DND-41 (cell line): ENCODE results near the gene EPAS1.
A peak's percentile ranks its signal among the peaks of the same experiment; 100 is the strongest.

Experiments
- ATAC-seq: fragments of 200-7000 bp; cut with Tn5 transposase; 3 replicates; pipeline ENCODE4 v1.9.1; 2021; ENCODE audit warnings: low read depth; ENCODE audit not compliant: insufficient read depth
- DNase-seq: peaks from one replicate; pipeline ENCODE4 v3.0.0-alpha.2; 2020
- H2AFZ ChIP-seq: 2 replicates; pipeline ENCODE4 v1.6.0; 2012; ENCODE audit warnings: low read depth, low read length
- H3K27ac ChIP-seq: 2 replicates; pipeline ENCODE4 v1.5.1; 2012; ENCODE audit warnings: low read length, inconsistent platforms
- H3K27me3 ChIP-seq: fragments of 200-600 bp; sonication (generic); 2 replicates; pipeline ENCODE4 v1.6.0; 2012; ENCODE audit warnings: low read length, mild to moderate bottlenecking, inconsistent platforms; ENCODE audit not compliant: insufficient read depth, poor library complexity
- H3K36me3 ChIP-seq: 2 replicates; pipeline ENCODE4 v1.5.1; 2012; ENCODE audit warnings: low read length, inconsistent platforms; ENCODE audit not compliant: insufficient read depth
- H3K4me1 ChIP-seq: 2 replicates; pipeline ENCODE4 v1.5.1; 2012; ENCODE audit warnings: mild to moderate bottlenecking, low read length; ENCODE audit not compliant: insufficient read depth
- H3K4me2 ChIP-seq: 2 replicates; pipeline ENCODE4 v1.6.0; 2012; ENCODE audit warnings: mild to moderate bottlenecking, moderate library complexity, low read length, inconsistent platforms; ENCODE audit not compliant: insufficient read depth
- H3K4me3 ChIP-seq, 2 experiments: fragments of 200-600 bp in 1 of 2; shearing (Covaris generic) in 1 of 2; 2 replicates each; pipeline ENCODE4 v1.5.1; 2012 to 2016; ENCODE audit warnings: inconsistent platforms in 2 of 2, low read length in 2 of 2, mild to moderate bottlenecking in 2 of 2, low read depth in 1 of 2, moderate library complexity in 1 of 2
- H3K79me2 ChIP-seq: 2 replicates; pipeline ENCODE4 v1.6.0; 2012; ENCODE audit warnings: low read length, inconsistent platforms; ENCODE audit not compliant: insufficient read depth
- H3K9ac ChIP-seq: 2 replicates; pipeline ENCODE4 v1.6.0; 2012; ENCODE audit warnings: low read depth, mild to moderate bottlenecking, inconsistent platforms, low read length, moderate library complexity
- H3K9me3 ChIP-seq: 2 replicates; pipeline ENCODE4 v1.5.1; 2012; ENCODE audit warnings: low read length, moderate library complexity, mild to moderate bottlenecking, inconsistent platforms; ENCODE audit not compliant: insufficient read depth, severe bottlenecking
- H4K20me1 ChIP-seq: 2 replicates; pipeline ENCODE4 v1.6.0; 2012; ENCODE audit warnings: low read length; ENCODE audit not compliant: insufficient read depth
- CTCF ChIP-seq: IDR thresholded peaks from 2 replicates; pipeline ENCODE4 v1.5.1; 2012; ENCODE audit warnings: borderline replicate concordance, low read length, moderate library complexity, mild to moderate bottlenecking; ENCODE audit not compliant: poor library complexity, severe bottlenecking; ENCODE audit errors: extremely low read depth
- EZH2 ChIP-seq: IDR thresholded peaks from 3 replicates; pipeline ENCODE4 v1.6.1; 2012; ENCODE audit warnings: borderline replicate concordance, low read depth, mild to moderate bottlenecking, moderate library complexity, low read length, inconsistent platforms; ENCODE audit not compliant: severe bottlenecking

The EPAS1 gene

GRCh38 chr2:46296840-46297545 lies at the start of gene EPAS1:
EPAS1 (plus strand) TSS chr2:46297407; CDS start chr2:46297912, 505 bp downstream.
- Histone ChIP-seq H3K79me2 (no peaks in the 10 kb centered on the region), H3K27ac (no peak within 1 kb of the TSS; the same call in 1 of the 2 replicates), H3K9ac (peak within 1 kb of the TSS; percentile 58), H3K4me3 (peak within 1 kb of the TSS; percentile 30 to 60; a peak in 3 of 4 replicates), H4K20me1 (no peaks in the 10 kb centered on the region), H3K4me1 (peaks cover 19% of the 10 kb centered on the region), H3K27me3 (no peaks in the 10 kb centered on the region), H3K36me3 (no peaks in the 10 kb centered on the region), H2AFZ (peak within 1 kb of the TSS; percentile 86), H3K9me3 (no peaks in the 10 kb centered on the region), H3K4me2 (peak within 1 kb of the TSS; percentile 70)
- no peak for TF ChIP-seq EZH2
- no peak for TF ChIP-seq CTCF
- peak; percentile 97 for ATAC-seq
- peak; percentile 89 for DNase-seq

GRCh38 chr2:46248171-46248570 lies 49.0 kb upstream of the EPAS1 start:
- no peak for DNase-seq
- H3K4me1 ChIP-seq = no peaks in the 10 kb centered on the region

GRCh38 chr2:46249654-46250053 lies 47.6 kb upstream of the EPAS1 start:
- Histone ChIP-seq H3K9ac (no peak overlapping the region), H3K36me3 (no peaks in the 10 kb centered on the region), H3K27me3 (no peaks in the 10 kb centered on the region), H2AFZ (no peak overlapping the region), H3K9me3 (no peaks in the 10 kb centered on the region), H3K79me2 (no peaks in the 10 kb centered on the region), H4K20me1 (no peaks in the 10 kb centered on the region), H3K4me1 (no peaks in the 10 kb centered on the region), H3K4me2 (no peak overlapping the region), H3K27ac (no peak overlapping the region), H3K4me3 (no peak overlapping the region)
- ATAC-seq = no peak
- TF ChIP-seq CTCF (no peak), EZH2 (no peak)
- no peak for DNase-seq

More at GRCh38 chr2:46248171-46248570, 49.0 kb upstream of the EPAS1 start:
- no peaks in the 10 kb centered on the region for H3K9me3 ChIP-seq
- H3K4me2 ChIP-seq = no peak overlapping the region
- no peaks in the 10 kb centered on the region for H4K20me1 ChIP-seq
- no peaks in the 10 kb centered on the region for H3K27me3 ChIP-seq
- no peak for ATAC-seq
- no peak for TF ChIP-seq EZH2
- no peak for TF ChIP-seq CTCF
- H2AFZ ChIP-seq = no peak overlapping the region
- no peak overlapping the region for H3K9ac ChIP-seq
- H3K79me2 ChIP-seq = no peaks in the 10 kb centered on the region
- no peak overlapping the region for H3K4me3 ChIP-seq
- no peak overlapping the region for H3K27ac ChIP-seq
- H3K36me3 ChIP-seq = no peaks in the 10 kb centered on the region
